ENCODE measurements around the gene CCDC6. TPM values are rescaled to one million over a fixed set of nuclear protein-coding genes. Genes with fewer than 3 reads are reported as not detected.

CCDC6 gene
- total RNA-seq, 1 experiment from 2014 or later, result 58.4 TPM

DNA sequence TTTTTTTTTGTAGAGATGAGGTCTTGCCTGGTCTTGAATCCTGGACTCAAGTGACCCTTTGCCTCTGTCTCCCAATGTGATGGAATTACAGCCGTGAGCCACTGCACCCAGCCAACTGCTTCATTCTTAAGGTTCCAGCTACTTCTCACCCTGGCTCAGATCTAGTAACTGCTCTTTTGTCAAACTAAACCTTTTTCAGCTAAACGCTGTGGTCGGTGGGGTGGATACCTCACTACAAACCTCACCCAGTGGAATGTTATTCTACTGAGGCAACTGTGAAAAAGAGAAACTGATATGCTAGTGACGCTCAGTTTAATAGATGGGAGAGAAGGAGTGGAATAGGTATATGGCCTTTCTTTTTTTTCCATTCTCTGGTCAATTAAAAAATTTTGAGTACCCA lies 151.4 kb downstream of the CCDC6 start:
- Histone ChIP-seq H4K20me1 (ENCODE audit: control insufficient read depth, insufficient read depth, insufficient read length) (no peaks in the 10 kb centered on the region), H3K27me3 (ENCODE audit: insufficient read depth, low read length) (no peaks in the 10 kb centered on the region), H2BK20ac (ENCODE audit: low read depth, low read length, poor library complexity, severe bottlenecking) (no peak overlapping the region), H3K4me2 (ENCODE audit: insufficient read depth, insufficient read length, low read length) (no peak overlapping the region), H3K4me1 (ENCODE audit: insufficient read depth, low read length) (no peaks in the 10 kb centered on the region; the same call in 1 of the 2 replicates), H4K91ac (ENCODE audit: insufficient read length, low read depth, low read length) (no peak overlapping the region), H3K9ac (ENCODE audit: extremely low read depth, insufficient read length, low read length) (no peak overlapping the region), H3K79me2 (ENCODE audit: insufficient read depth, low read length) (no peaks in the 10 kb centered on the region), H3K27ac (ENCODE audit: insufficient read length, low read depth, low read length) (no peak overlapping the region), H2BK15ac (ENCODE audit: low read depth, low read length) (no peak overlapping the region), H3T11ph (ENCODE audit: low read length) (no peak overlapping the region), H3K23ac (ENCODE audit: insufficient read length, low read depth, low read length) (no peak overlapping the region), H3K4ac (ENCODE audit: low read depth, low read length) (no peak overlapping the region), H4K5ac (ENCODE audit: insufficient read length, low read depth, low read length) (no peak overlapping the region), H3K56ac (ENCODE audit: insufficient read length, low read depth, low read length) (no peak overlapping the region), H3K18ac (ENCODE audit: insufficient read length, low read depth, low read length) (no peak overlapping the region), H2AK5ac (ENCODE audit: insufficient read length, low read length) (no peak overlapping the region), H2BK120ac (ENCODE audit: low read depth, low read length, poor library complexity, severe bottlenecking) (no peak overlapping the region), H3K79me1 (ENCODE audit: insufficient read depth, low read depth, low read length, poor library complexity, severe bottlenecking) (no peaks in the 10 kb centered on the region), H4K8ac (replicated peaks; ENCODE audit: insufficient read length, low read depth, low read length) (no peak overlapping the region), H3K14ac (ENCODE audit: insufficient read depth, low read length) (no peak overlapping the region), H2BK12ac (ENCODE audit: insufficient read length, low read depth, low read length) (no peak overlapping the region), H3K9me3 (ENCODE audit: control insufficient read depth, low read depth, low read length) (no peaks in the 10 kb centered on the region), H2BK5ac (ENCODE audit: insufficient read length, low read length) (no peak overlapping the region), H3K23me2 (ENCODE audit: insufficient read length, low read depth, low read length, poor library complexity, severe bottlenecking) (no peaks in the 10 kb centered on the region), H2AFZ (ENCODE audit: low read length) (no peak overlapping the region)
- DNase-seq, result no peak
- H3K27me3 Mint-ChIP-seq (ENCODE audit: low read depth), result no peaks in the 10 kb centered on the region
- peaks cover 7 to 8% of the 10 kb centered on the region in 2 experiments for H3K4me1 Mint-ChIP-seq
- H3K36me3 Mint-ChIP-seq (ENCODE audit: insufficient read depth in 1 of 3, low read depth in 3 of 3), result no peaks in the 10 kb centered on the region
- H3K9me3 Mint-ChIP-seq, result no peaks in the 10 kb centered on the region
- no CpG with 5 or more reads among the region's 4 CpGs for WGBS (ENCODE audit: extremely low coverage, insufficient read length, low lambda C conversion rate)
- no peak overlapping the region for H3K4me3 Mint-ChIP-seq
- TF ChIP-seq, protein P1, sequence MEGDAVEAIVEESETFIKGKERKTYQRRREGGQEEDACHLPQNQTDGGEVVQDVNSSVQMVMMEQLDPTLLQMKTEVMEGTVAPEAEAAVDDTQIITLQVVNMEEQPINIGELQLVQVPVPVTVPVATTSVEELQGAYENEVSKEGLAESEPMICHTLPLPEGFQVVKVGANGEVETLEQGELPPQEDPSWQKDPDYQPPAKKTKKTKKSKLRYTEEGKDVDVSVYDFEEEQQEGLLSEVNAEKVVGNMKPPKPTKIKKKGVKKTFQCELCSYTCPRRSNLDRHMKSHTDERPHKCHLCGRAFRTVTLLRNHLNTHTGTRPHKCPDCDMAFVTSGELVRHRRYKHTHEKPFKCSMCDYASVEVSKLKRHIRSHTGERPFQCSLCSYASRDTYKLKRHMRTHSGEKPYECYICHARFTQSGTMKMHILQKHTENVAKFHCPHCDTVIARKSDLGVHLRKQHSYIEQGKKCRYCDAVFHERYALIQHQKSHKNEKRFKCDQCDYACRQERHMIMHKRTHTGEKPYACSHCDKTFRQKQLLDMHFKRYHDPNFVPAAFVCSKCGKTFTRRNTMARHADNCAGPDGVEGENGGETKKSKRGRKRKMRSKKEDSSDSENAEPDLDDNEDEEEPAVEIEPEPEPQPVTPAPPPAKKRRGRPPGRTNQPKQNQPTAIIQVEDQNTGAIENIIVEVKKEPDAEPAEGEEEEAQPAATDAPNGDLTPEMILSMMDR (conservative IDR thresholded peaks at IDR 0.05), result no peak
- H3K27ac Mint-ChIP-seq, result no peak overlapping the region
